K562 (cell line): ENCODE measurements around the gene PSMB2. TPM values are rescaled to one million over a fixed set of nuclear protein-coding genes. Genes with fewer than 3 reads are reported as not detected.

Experiments
- ATAC-seq: fragments of 200-7000 bp; cut with Tn5 transposase; 3 replicates; pipeline ENCODE4 v1.9.1; 2020; ENCODE audit warnings: moderate library complexity
- BruUV-seq: library from RNA; stranded (reverse); fragments of 400-500 nt; replicated peaks from 2 replicates; lab custom pipeline; 2021; lab: Mats Ljungman, UMichigan
- CTCF ChIA-PET: fragments of 300-600 bp; formaldehyde crosslinking; extraction: SDS; loops from one replicate; lab custom pipeline; 2021; ENCODE audit warnings: low intra/inter-chr PET ratio; lab: Yijun Ruan, JAX
- POLR2A ChIA-PET: fragments of 300-600, 350-650 bp; sonication (Branson Sonifier 250); formaldehyde crosslinking; extraction: SDS; loops from one replicate; lab custom pipeline; 2021; ENCODE audit warnings: antibody characterized with exemption, inconsistent platforms; lab: Yijun Ruan, JAX
- DNase-seq, 4 experiments: peaks; one replicate each; pipeline versions ENCODE4 v3.0.0 to v3.0.0-alpha.2; 2011 to 2018; ENCODE audit warnings: low spot score in 3 of 4, mixed read lengths in 3 of 4; ENCODE audit errors: extremely low read depth in 1 of 4
- FAIRE-seq: peaks from 2 replicates; lab custom pipeline; 2011; peaks lifted over from hg19 to GRCh38; lab: Jason Lieb, UNC
- H2AFZ ChIP-seq: 2 replicates; pipeline ENCODE4 v1.6.0; 2011; ENCODE audit warnings: low read depth, low read length, control low read depth, inconsistent platforms
- H3K27ac ChIP-seq: fragments of 200-600 bp; 3 replicates; pipeline ENCODE4 v1.8.0; 2011; ENCODE audit warnings: low read depth, mild to moderate bottlenecking, control low read depth, inconsistent platforms, low read length, moderate library complexity, mixed read lengths; ENCODE audit errors: extremely low read depth
- H3K27me3 ChIP-seq, 2 experiments: fragments of 300-600 bp in 1 of 2; 2 replicates in 1 of 2; 3 replicates in 1 of 2; pipeline versions ENCODE4 v1.6.0 to v1.8.0; 2011; ENCODE audit warnings: inconsistent platforms in 2 of 2, low read length in 2 of 2, mild to moderate bottlenecking in 1 of 2, mixed read lengths in 1 of 2, moderate library complexity in 1 of 2; ENCODE audit not compliant: control insufficient read depth in 2 of 2, insufficient read depth in 2 of 2
- H3K36me3 ChIP-seq: fragments of 300-600 bp; 3 replicates; pipeline ENCODE4 v1.8.0; 2011; ENCODE audit warnings: mild to moderate bottlenecking, low read length, inconsistent platforms; ENCODE audit not compliant: control insufficient read depth, insufficient read depth
- H3K4me1 ChIP-seq, 2 experiments: fragments of 200-600 bp in 1 of 2; replicated peaks in 1 of 2; 2 replicates in 1 of 2; 3 replicates in 1 of 2; pipeline versions ENCODE4 v1.5.1 to v1.8.0; 2011; ENCODE audit warnings: inconsistent platforms in 2 of 2, low read length in 2 of 2, mild to moderate bottlenecking in 1 of 2, mixed read lengths in 1 of 2, moderate library complexity in 1 of 2; ENCODE audit not compliant: control insufficient read depth in 2 of 2, insufficient read depth in 2 of 2
- H3K4me2 ChIP-seq: 2 replicates; pipeline ENCODE4 v1.6.1; 2011; ENCODE audit warnings: low read length, control low read depth, inconsistent platforms, mixed read lengths; ENCODE audit not compliant: insufficient read depth
- H3K4me3 ChIP-seq: fragments of 200-600 bp; sonication (generic), shearing (Covaris generic); 2 replicates; pipeline ENCODE4 v1.5.1; 2016; ENCODE audit warnings: control low read depth, inconsistent platforms
- H3K79me2 ChIP-seq: fragments of 200-600 bp; 3 replicates; pipeline ENCODE4 v1.8.0; 2011; ENCODE audit warnings: low read length, inconsistent platforms; ENCODE audit not compliant: control insufficient read depth, insufficient read depth
- H3K9ac ChIP-seq, 2 experiments: 2 replicates each; pipeline versions ENCODE4 v1.6.0 to v1.6.1; 2011; ENCODE audit warnings: low read depth in 2 of 2, low read length in 2 of 2, control low read depth in 1 of 2, inconsistent platforms in 1 of 2, mild to moderate bottlenecking in 1 of 2, mixed read lengths in 1 of 2; ENCODE audit not compliant: insufficient read depth in 1 of 2
- H3K9me1 ChIP-seq: one replicate; pipeline ENCODE4 v1.6.0; 2011; ENCODE audit warnings: inconsistent platforms, mild to moderate bottlenecking, low read length, moderate library complexity; ENCODE audit not compliant: control insufficient read depth, insufficient read depth
- H3K9me3 ChIP-seq: replicated peaks from 2 replicates; pipeline ENCODE4 v1.5.1; 2011; ENCODE audit warnings: low read depth, low read length, inconsistent platforms; ENCODE audit not compliant: control insufficient read depth, insufficient read depth
- H4K20me1 ChIP-seq: replicated peaks from 2 replicates; pipeline ENCODE4 v1.6.1; 2011; ENCODE audit warnings: low read length, inconsistent platforms, mixed read lengths; ENCODE audit not compliant: control insufficient read depth, insufficient read depth
- CTCF ChIP-seq, 3 experiments: IDR thresholded peaks in 2 of 3; conservative IDR thresholded peaks in 1 of 3; 2 replicates each; pipeline ENCODE4 v1.5.1; 2011 to 2012; ENCODE audit warnings: low read length in 3 of 3, mild to moderate bottlenecking in 3 of 3, control low read depth in 2 of 3, improper control_type of control experiment in 1 of 3, inconsistent platforms in 1 of 3, low read depth in 1 of 3, mixed read lengths in 1 of 3, moderate library complexity in 1 of 3; ENCODE audit not compliant: insufficient read depth in 2 of 3
- HOXB6 ChIP-seq: fragments of 250-450 bp; sonication (Bioruptor Pico); IDR thresholded peaks from 2 replicates; pipeline ENCODE4 v1.5.1; 2022; ENCODE audit warnings: mild to moderate bottlenecking, borderline replicate concordance
- RAD21 ChIP-seq, 2 experiments: fragments of 250-450 bp in 1 of 2; fragments of 450-650 bp in 1 of 2; sonication (Bioruptor Pico) in 1 of 2; formaldehyde crosslinking in 1 of 2; IDR thresholded peaks in 1 of 2; conservative IDR thresholded peaks in 1 of 2; 2 replicates each; pipeline versions ENCODE4 v1.4.0 to v1.8.0; 2020 to 2022; ENCODE audit warnings: mild to moderate bottlenecking in 2 of 2, moderate library complexity in 1 of 2
- TAF15 ChIP-seq: fragments of 200-400 bp; formaldehyde crosslinking; IDR thresholded peaks from 2 replicates; pipeline ENCODE4 v1.6.1; 2017; ENCODE audit warnings: mild to moderate bottlenecking, low read depth, low read length, moderate library complexity
- THRB ChIP-seq: fragments of 450-650 bp; formaldehyde crosslinking; conservative IDR thresholded peaks from 2 replicates; pipeline ENCODE4 v1.4.0; 2022; ENCODE audit warnings: mild to moderate bottlenecking, missing genetic modification characterization
- ZC3H11A ChIP-seq: IDR thresholded peaks from 2 replicates; pipeline ENCODE4 v1.6.1; 2012; ENCODE audit warnings: low read depth, low read length, improper control_type of control experiment
- ZNF217 ChIP-seq: sonication (generic); formaldehyde crosslinking; IDR thresholded peaks from 2 replicates; pipeline ENCODE4 v1.8.0; 2022; ENCODE audit warnings: mild to moderate bottlenecking, missing genetic modification reagents
- ZNF507 ChIP-seq: conservative IDR thresholded peaks from 2 replicates; pipeline ENCODE4 v1.6.1; 2017; ENCODE audit warnings: missing genetic modification characterization, missing compliant biosample characterization
- whole genome bisulfite sequencing: fragments of 100-300 bp; shearing (Covaris generic); methylation state at CpG from one replicate; pipeline ENCODE4 v1.1.6; 2016; ENCODE audit warnings: low coverage, mixed read lengths; ENCODE audit not compliant: insufficient coverage; ENCODE audit errors: missing lambda C conversion rate; 5-methylcytosine and 5-hydroxymethylcytosine counted together
- in situ Hi-C: fragments of 300-500 bp; cut with MboI; formaldehyde crosslinking; loops from 4 replicates; pipeline ENCODE4 v1.15.0; 2018; ENCODE audit warnings: inconsistent platforms, mixed read lengths
- intact Hi-C: fragments of 100-400 bp; cut with micrococcal nuclease; formaldehyde crosslinking; loops from 2 replicates; pipeline ENCODE4 v1.14.2; 2022
- polyA plus RNA-seq, 8 experiments: library from polyadenylated mRNA; depleted of rRNA in 4 of 8; stranded (reverse) in 5 of 8; unstranded in 3 of 8; fragments of >200 nt; fragmentation: Nextera tagmentation in 2 of 8; fragmentation: Illumina TruSeq in 1 of 8; extraction: Ambion mirVana in 2 of 8; extraction: Trizol in 1 of 8; gene quantifications; 2 replicates each; pipeline versions ENCODE4 v1.2.1 to v1.2.3, GENCODE V29; 2011 to 2014; ENCODE audit warnings: inconsistent platforms in 1 of 8, missing spikeins in 1 of 8
- total RNA-seq, 7 experiments: library from RNA; depleted of rRNA in 6 of 7; stranded (reverse); fragments of >200 nt in 6 of 7; fragmentation: Illumina TruSeq in 2 of 7; extraction: Trizol in 2 of 7; gene quantifications; 2 replicates each; pipeline versions ENCODE4 v1.2.1 to v1.2.3, GENCODE V29; 2011 to 2021; ENCODE audit warnings: low replicate concordance in 1 of 7
- TF ChIP-seq, protein P1 (sequence below), 3 experiments: fragments of 200-800 bp in 1 of 3; sonication (Bioruptor generic) in 1 of 3; sonication (generic) in 1 of 3; formaldehyde crosslinking in 1 of 3; IDR thresholded peaks; 2 replicates each; pipeline versions ENCODE4 v1.6.1 to v1.8.0; 2016 to 2022; ENCODE audit warnings: mild to moderate bottlenecking in 2 of 3, missing compliant biosample characterization in 2 of 3, missing genetic modification characterization in 2 of 3, missing genetic modification reagents in 1 of 3

Gene PSMB2
- total and polyA plus RNA-seq, 9 of the 15 experiments (the other 6 are each of a cell fraction or from before 2014, with no cell fraction given), result 71.7 to 543 (median 165) TPM

DNA sequence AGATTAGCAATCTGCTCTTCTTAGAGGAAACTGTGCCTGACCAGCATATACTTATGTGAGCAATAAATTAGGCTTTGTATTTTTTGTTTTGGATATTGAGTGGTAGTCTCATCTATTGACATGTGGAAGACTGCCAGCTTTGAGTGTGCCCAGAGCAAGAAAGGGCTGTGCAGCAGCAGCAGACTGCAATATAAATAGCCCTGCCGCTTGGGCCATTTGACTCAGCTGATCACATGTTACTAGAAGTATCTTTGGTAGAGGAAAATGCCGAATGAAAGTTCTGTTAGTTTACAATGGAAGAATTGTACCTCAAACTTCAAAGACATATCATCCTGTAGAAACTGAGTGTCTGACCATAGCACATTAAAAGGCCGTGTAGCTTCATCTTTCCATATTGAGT, 9.1 kb upstream of the PSMB2 start:
- no peaks in the 10 kb centered on the region for H3K36me3 ChIP-seq
- BruUV-seq, result no TSS peak
- ChIA-PET CTCF (no interaction called here), POLR2A (interaction anchor here (1.2 kb wide), 1 partner anchor 18 kb away, joined by 3 read pairs; no protein-coding TSS in a partner anchor)
- no peaks in the 10 kb centered on the region for H3K79me2 ChIP-seq
- DNase-seq, result no peak
- no peak overlapping the region for H2AFZ ChIP-seq
- no peaks in the 10 kb centered on the region for H3K9me1 ChIP-seq
- peaks cover 23 to 24% of the 10 kb centered on the region in 2 experiments for H3K27me3 ChIP-seq
- H3K4me1 ChIP-seq, result no peaks in the 10 kb centered on the region
- TF ChIP-seq ZC3H11A (no peak), ZNF507 (tag) (no peak)
- TF ChIP-seq, protein P1, sequence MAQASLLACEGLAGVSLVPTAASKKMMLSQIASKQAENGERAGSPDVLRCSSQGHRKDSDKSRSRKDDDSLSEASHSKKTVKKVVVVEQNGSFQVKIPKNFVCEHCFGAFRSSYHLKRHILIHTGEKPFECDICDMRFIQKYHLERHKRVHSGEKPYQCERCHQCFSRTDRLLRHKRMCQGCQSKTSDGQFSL (CRISPR knock-in tag; IDR thresholded peaks at IDR 0.05), result no peak
- TF ChIP-seq, protein P1 (tag; IDR thresholded peaks at IDR 0.05), result no peak
- H3K9ac ChIP-seq, result no peak overlapping the region
- in situ Hi-C loops (no loop called here), intact Hi-C loops (no loop called here)
- no peaks in the 10 kb centered on the region for H4K20me1 ChIP-seq
- no peak for FAIRE-seq
- 27% methylated on average over 3 of the region's 3 CpGs for WGBS
- H3K4me2 ChIP-seq, result no peak overlapping the region
- no peak for ATAC-seq
- H3K4me3 ChIP-seq, result no peak overlapping the region
- H3K9me3 ChIP-seq, result no peaks in the 10 kb centered on the region
- H3K27ac ChIP-seq, result no peak overlapping the region

DNA sequence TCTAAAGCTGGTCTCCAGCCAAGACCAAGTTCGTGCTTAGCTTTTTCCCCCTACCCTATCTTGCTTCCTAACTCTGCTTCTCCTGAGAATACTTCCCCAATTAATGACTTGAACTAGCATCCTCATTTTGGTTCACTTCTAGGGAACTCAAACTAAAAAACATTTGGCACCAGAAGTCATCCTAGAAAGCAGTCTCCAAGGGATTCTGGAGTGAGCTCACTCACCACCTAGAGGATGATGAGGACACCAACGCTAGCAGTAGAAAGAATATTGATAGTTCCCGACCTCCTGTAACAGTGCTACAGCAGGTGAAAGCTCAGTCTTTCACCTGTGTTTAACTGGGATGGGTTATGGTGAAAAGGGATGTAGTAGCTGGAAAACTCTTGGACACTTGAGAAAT, 4.7 kb upstream of the PSMB2 start:
- Histone ChIP-seq H3K4me3 (no peak overlapping the region), H4K20me1 (no peaks in the 10 kb centered on the region), H3K9ac (no peak overlapping the region), H3K4me2 (no peak overlapping the region), H3K36me3 (no peaks in the 10 kb centered on the region), H3K4me1 (peaks cover 0 to 7% of the 10 kb centered on the region in 2 experiments; a peak in 1 of 5 replicates), H2AFZ (no peak overlapping the region), H3K27ac (no peak overlapping the region), H3K79me2 (peaks cover 6% of the 10 kb centered on the region), H3K9me3 (no peaks in the 10 kb centered on the region), H3K9me1 (no peaks in the 10 kb centered on the region), H3K27me3 (peaks cover 4 to 12% of the 10 kb centered on the region in 2 experiments; a peak in 3 of 5 replicates)
- ATAC-seq, result peak; percentile 22; the same call in 1 of the 3 replicates
- peak; percentile 11 for FAIRE-seq
- ChIA-PET POLR2A (interaction anchor here (0.7 to 1.5 kb wide), 5 partner anchors 8 to 202 kb away, joined by 3 to 5 read pairs (median 5); no protein-coding TSS in a partner anchor), CTCF (no interaction called here)
- intact Hi-C loops (loop anchor here (1.0 kb wide), 1 partner anchor 76 kb away; no protein-coding TSS in a partner anchor), in situ Hi-C loops (no loop called here)
- TF ChIP-seq CTCF (IDR thresholded peaks at IDR 0.05 in 2 of 3, conservative IDR thresholded peaks at IDR 0.05 in 1 of 3; ENCODE audit: insufficient read depth in 2 of 3, low read depth in 1 of 3, low read length in 3 of 3), result peak; percentile 38 to 42 (median 40); a peak in 2 of 6 replicates
- TF ChIP-seq THRB (CRISPR knock-in tag), result no peak
- peak in 1 of 2 experiments; percentile 47; a peak in 2 of 4 replicates for TF ChIP-seq RAD21 (CRISPR knock-in tag; conservative IDR thresholded peaks at IDR 0.05 in 1 of 2, IDR thresholded peaks at IDR 0.05 in 1 of 2)
- no peak for TF ChIP-seq ZNF217 (CRISPR knock-in tag)
- no peak for TF ChIP-seq HOXB6 (CRISPR knock-in tag)
- TF ChIP-seq TAF15, result no peak
- 3% methylated on average over 3 of the region's 3 CpGs for WGBS
- BruUV-seq, result no TSS peak
- peak in 2 of 4 experiments; percentile 38 to 39 for DNase-seq
